Body of pancreas (tissue), 4 donors: ENCODE data around the gene ARHGAP29. TPM values are rescaled to one million over a fixed set of nuclear protein-coding genes. Genes with fewer than 3 reads are reported as not detected.
A peak's percentile ranks its signal among the peaks of the same experiment; 100 is the strongest.

Experiments used
- ATAC-seq: fragments of 150-250 bp; one replicate; pipeline ENCODE4 v1.9.1; 2016
- DNase-seq, 4 donors: peaks; one replicate each; pipeline ENCODE4 v3.0.0-alpha.2; 2019
- H3K27ac ChIP-seq, 4 donors: fragments of 200-600 bp; sonication (generic); 1 replicate in 3 of 4; 2 replicates in 1 of 4; pipeline versions ENCODE4 v1.5.1 to v1.6.1; 2016 to 2019; ENCODE audit warnings: mild to moderate bottlenecking in 1 of 4, mixed read lengths in 1 of 4, moderate library complexity in 1 of 4
- H3K27me3 ChIP-seq, 2 donors: fragments of 200-600 bp; sonication (generic); one replicate each; pipeline ENCODE4 v1.6.0; 2016; ENCODE audit warnings: mild to moderate bottlenecking in 1 of 2
- H3K36me3 ChIP-seq, 2 donors: fragments of 200-600 bp; sonication (generic); replicated peaks in 1 of 2; 2 replicates each; pipeline ENCODE4 v1.5.1; 2016; ENCODE audit warnings: low read depth in 2 of 2; ENCODE audit not compliant: insufficient read depth in 1 of 2
- H3K4me1 ChIP-seq: fragments of 200-600 bp; sonication (generic); one replicate; pipeline ENCODE4 v1.6.0; 2016
- H3K4me3 ChIP-seq, 2 donors: fragments of 200-600 bp; sonication (generic); 1 replicate in 1 of 2; 2 replicates in 1 of 2; pipeline ENCODE4 v1.5.1; 2016 to 2019
- H3K9me3 ChIP-seq, 3 donors: fragments of 200-600 bp; sonication (generic); 1 replicate in 2 of 3; 2 replicates in 1 of 3; pipeline ENCODE4 v1.5.1; 2016
- POLR2A ChIP-seq, 3 donors: fragments of 450-650 bp; IDR thresholded peaks; one replicate each; pipeline ENCODE4 v1.6.1; 2016; ENCODE audit warnings: antibody characterized with exemption in 3 of 3, mild to moderate bottlenecking in 2 of 3
- WGBS, 2 donors: methylation state at CpG; one replicate each; pipeline ENCODE4 v1.1.5; 2017; 5-methylcytosine and 5-hydroxymethylcytosine counted together
- intact Hi-C: fragments of 100-400 bp; cut with DNase I; formaldehyde crosslinking; loops from one replicate; pipeline ENCODE4 v1.15.1; 2023
- total RNA-seq, 2 donors: library from RNA; depleted of rRNA; stranded (reverse); fragments of >200 nt; gene quantifications; one replicate each; pipeline ENCODE4 v1.1.0, GENCODE V29; 2016
- TF ChIP-seq, protein P1 (sequence below), 7 experiments: fragments of 450-650 bp in 4 of 7; fragments of 200-600 bp in 3 of 7; sonication (generic) in 3 of 7; IDR thresholded peaks; one replicate each; pipeline ENCODE4 v1.5.1; 2016 to 2019; ENCODE audit warnings: antibody characterized with exemption in 7 of 7

Gene ARHGAP29
- total RNA-seq, 2 donors from 2014 or later: 20.1 to 22.8 TPM

- WGBS, 2 donors: 1% methylated on average over 37 to 38 of the region's 39 CpGs
- H3K9me3 ChIP-seq: no peaks in the 10 kb centered on the region
- H3K27me3 ChIP-seq: no peaks in the 10 kb centered on the region
- ATAC-seq (peak; percentile 58), DNase-seq (peak in 3 of 4 donors; percentile 47 to 60 (median 49))
- TF ChIP-seq, protein P1, sequence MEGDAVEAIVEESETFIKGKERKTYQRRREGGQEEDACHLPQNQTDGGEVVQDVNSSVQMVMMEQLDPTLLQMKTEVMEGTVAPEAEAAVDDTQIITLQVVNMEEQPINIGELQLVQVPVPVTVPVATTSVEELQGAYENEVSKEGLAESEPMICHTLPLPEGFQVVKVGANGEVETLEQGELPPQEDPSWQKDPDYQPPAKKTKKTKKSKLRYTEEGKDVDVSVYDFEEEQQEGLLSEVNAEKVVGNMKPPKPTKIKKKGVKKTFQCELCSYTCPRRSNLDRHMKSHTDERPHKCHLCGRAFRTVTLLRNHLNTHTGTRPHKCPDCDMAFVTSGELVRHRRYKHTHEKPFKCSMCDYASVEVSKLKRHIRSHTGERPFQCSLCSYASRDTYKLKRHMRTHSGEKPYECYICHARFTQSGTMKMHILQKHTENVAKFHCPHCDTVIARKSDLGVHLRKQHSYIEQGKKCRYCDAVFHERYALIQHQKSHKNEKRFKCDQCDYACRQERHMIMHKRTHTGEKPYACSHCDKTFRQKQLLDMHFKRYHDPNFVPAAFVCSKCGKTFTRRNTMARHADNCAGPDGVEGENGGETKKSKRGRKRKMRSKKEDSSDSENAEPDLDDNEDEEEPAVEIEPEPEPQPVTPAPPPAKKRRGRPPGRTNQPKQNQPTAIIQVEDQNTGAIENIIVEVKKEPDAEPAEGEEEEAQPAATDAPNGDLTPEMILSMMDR (IDR thresholded peaks at IDR 0.05): peak in 3 of 7 experiments; percentile 19 to 29 (median 26)
- TF ChIP-seq POLR2A (IDR thresholded peaks at IDR 0.05): no peak
- H3K4me1 ChIP-seq: peaks cover 17% of the 10 kb centered on the region
- intact Hi-C loops: no loop called here
- no peaks in the 10 kb centered on the region for H3K36me3 ChIP-seq
- H3K4me3 ChIP-seq: peak overlapping the region; percentile 17 to 86
- peak overlapping the region; percentile 75 to 90 (median 84) for H3K27ac ChIP-seq
Measured at GRCh38 chr1:94236630-94237290, 624 bp downstream of the ARHGAP29 start.

DNA sequence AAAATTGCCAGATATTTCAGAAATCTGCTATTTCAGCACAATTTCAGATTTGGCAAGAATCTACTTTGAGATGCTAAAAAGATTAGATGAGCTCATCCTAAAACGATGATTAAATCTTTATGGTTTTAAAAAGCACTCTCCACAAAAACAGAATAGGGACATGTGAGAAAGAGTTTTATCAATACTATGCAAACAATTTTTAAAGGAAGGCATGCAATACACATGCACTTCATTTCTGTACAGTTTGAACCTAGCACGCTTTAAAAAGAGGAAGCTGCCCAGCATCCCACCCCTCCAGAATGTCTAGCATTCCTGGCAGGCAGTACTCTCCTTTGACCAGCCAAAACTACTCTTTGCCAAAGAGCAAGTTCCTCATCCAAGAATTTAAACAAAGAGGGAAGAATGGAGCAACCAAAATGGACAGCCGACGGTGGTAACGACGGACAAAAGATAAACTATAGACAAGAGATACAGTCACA, 1.3 kb downstream of the ARHGAP29 start:
- peak in 1 of 4 donors; percentile 10 for DNase-seq
- Histone ChIP-seq H3K27ac (peak overlapping the region in 3 of 4 donors; percentile 81 to 90 (median 88)), H3K9me3 (no peaks in the 10 kb centered on the region), H3K4me1 (peaks cover 17% of the 10 kb centered on the region), H3K4me3 (peak overlapping the region in 1 of 2 donors; percentile 86), H3K36me3 (no peaks in the 10 kb centered on the region), H3K27me3 (no peaks in the 10 kb centered on the region)
- intact Hi-C loops: no loop called here
- no peak for ATAC-seq
- 2 to 5% methylated on average over 6 of the region's 6 CpGs for WGBS, 2 donors
- TF ChIP-seq POLR2A (IDR thresholded peaks at IDR 0.05): no peak
- TF ChIP-seq, protein P1 (IDR thresholded peaks at IDR 0.05): no peak

DNA sequence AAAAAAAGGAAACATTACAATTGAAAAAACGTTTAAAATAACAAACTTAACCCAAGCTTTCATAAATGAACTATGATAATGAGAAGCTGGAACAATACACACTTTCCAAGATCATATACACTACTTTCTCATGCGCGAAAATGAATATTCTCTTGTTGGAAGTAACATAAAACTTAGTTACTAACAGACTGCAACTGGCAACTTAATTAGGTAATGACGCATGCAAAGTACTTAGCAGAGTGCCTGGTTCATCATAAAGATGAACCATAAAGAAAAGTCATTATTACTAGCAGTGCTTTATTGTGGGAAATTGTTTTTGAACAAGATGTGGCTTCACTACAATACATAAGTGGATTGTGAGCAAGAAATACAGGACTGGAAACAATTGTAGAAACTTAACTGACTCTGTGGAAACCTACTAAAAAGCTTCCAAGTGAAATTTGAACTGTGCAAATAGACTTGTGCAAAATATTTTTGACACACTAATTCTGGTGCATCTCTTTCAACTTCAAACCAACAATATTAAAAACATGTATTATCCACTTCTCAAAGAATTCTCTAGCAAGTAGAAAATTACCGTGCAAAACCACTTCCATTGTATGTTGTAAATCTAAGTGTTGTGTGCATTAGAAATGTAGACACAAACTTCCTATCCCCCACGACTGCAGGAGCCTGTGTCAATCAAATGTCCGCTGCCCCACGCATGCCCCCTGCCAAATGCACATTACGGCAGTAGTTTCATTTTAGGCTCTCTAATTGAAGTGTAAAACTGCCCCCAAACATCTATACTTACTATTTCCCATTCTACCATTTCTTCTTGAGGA, 2.0 kb downstream of the ARHGAP29 start:
- DNase-seq: no peak
- Histone ChIP-seq H3K4me1 (peaks cover 17% of the 10 kb centered on the region), H3K27ac (peak overlapping the region in 2 of 4 donors; percentile 88 to 90), H3K9me3 (no peaks in the 10 kb centered on the region), H3K4me3 (no peak overlapping the region), H3K36me3 (no peaks in the 10 kb centered on the region), H3K27me3 (no peaks in the 10 kb centered on the region)
- ATAC-seq: no peak
- TF ChIP-seq, protein P1 (IDR thresholded peaks at IDR 0.05): no peak
- TF ChIP-seq POLR2A (IDR thresholded peaks at IDR 0.05): no peak
- intact Hi-C loops: no loop called here
- 34 to 41% methylated on average over 9 of the region's 9 CpGs for WGBS, 2 donors

GRCh38 chr1:94234615-94235014, 2.8 kb downstream of the ARHGAP29 start:
- peaks cover 17% of the 10 kb centered on the region for H3K4me1 ChIP-seq
- WGBS, 2 donors: 25 to 40% methylated on average over 1 of the region's 1 CpG
- no peak for ATAC-seq
- no peaks in the 10 kb centered on the region for H3K9me3 ChIP-seq
- TF ChIP-seq POLR2A (IDR thresholded peaks at IDR 0.05): no peak
- TF ChIP-seq, protein P1 (IDR thresholded peaks at IDR 0.05): no peak
- H3K27me3 ChIP-seq: no peaks in the 10 kb centered on the region
- intact Hi-C loops: no loop called here
- no peaks in the 10 kb centered on the region for H3K36me3 ChIP-seq
- no peak overlapping the region for H3K4me3 ChIP-seq
- H3K27ac ChIP-seq: peak overlapping the region in 1 of 4 donors; percentile 90
- DNase-seq: no peak
